Nephron progenitor cell (in vitro differentiated cells): ENCODE data around the gene GP1BA.

ENCODE experiments used
- DNase-seq: peaks from one replicate; pipeline ENCODE4 v3.0.0; 2021
- H3K27ac Mint-ChIP-seq: 2 replicates; pipeline ENCODE4 v1.8.0; 2021; ENCODE audit warnings: mild to moderate bottlenecking, moderate library complexity, mixed read lengths
- H3K27me3 Mint-ChIP-seq: 2 replicates; pipeline ENCODE4 v1.8.0; 2021; ENCODE audit warnings: mild to moderate bottlenecking, low read depth, mixed read lengths; ENCODE audit not compliant: poor library complexity
- H3K36me3 Mint-ChIP-seq: 2 replicates; pipeline ENCODE4 v1.8.0; 2021; ENCODE audit warnings: low read depth, mixed read lengths
- H3K4me1 Mint-ChIP-seq: 2 replicates; pipeline ENCODE4 v1.8.0; 2021; ENCODE audit warnings: mixed read lengths
- H3K4me3 Mint-ChIP-seq: 2 replicates; pipeline ENCODE4 v1.8.0; 2021; ENCODE audit warnings: mild to moderate bottlenecking, moderate library complexity, mixed read lengths
- H3K9me3 Mint-ChIP-seq: 2 replicates; pipeline ENCODE4 v1.8.0; 2021; ENCODE audit warnings: mild to moderate bottlenecking, moderate library complexity, mixed read lengths
- CTCF ChIP-seq: fragments of 200-600 bp; sonication (generic); IDR thresholded peaks from 2 replicates; pipeline ENCODE4 v1.5.0; 2021; ENCODE audit warnings: antibody characterized with exemption

GP1BA gene

GRCh38 chr17:4969551-4970173, 37.6 kb downstream of the GP1BA start:
- H3K27ac Mint-ChIP-seq, result no peak overlapping the region
- no peak for DNase-seq
- H3K9me3 Mint-ChIP-seq, result peaks cover 14% of the 10 kb centered on the region
- H3K36me3 Mint-ChIP-seq, result peaks cover 41% of the 10 kb centered on the region
- H3K4me3 Mint-ChIP-seq, result no peak overlapping the region
- TF ChIP-seq CTCF, result no peak
- H3K27me3 Mint-ChIP-seq, result peaks cover 8% of the 10 kb centered on the region
- H3K4me1 Mint-ChIP-seq, result peaks cover 29% of the 10 kb centered on the region

- H3K27me3 Mint-ChIP-seq, result peaks cover 8% of the 10 kb centered on the region
- H3K27ac Mint-ChIP-seq, result no peak overlapping the region
- DNase-seq, result no peak
- H3K4me1 Mint-ChIP-seq, result peaks cover 27% of the 10 kb centered on the region
- peaks cover 11% of the 10 kb centered on the region for H3K9me3 Mint-ChIP-seq
- H3K4me3 Mint-ChIP-seq, result peak overlapping the region; percentile 60
- H3K36me3 Mint-ChIP-seq, result peaks cover 38% of the 10 kb centered on the region
- no peak for TF ChIP-seq CTCF
These were observed 38.2 kb downstream of the GP1BA start for GRCh38 chr17:4970273-4970672.

- Mint-ChIP-seq H3K27ac (no peak overlapping the region), H3K36me3 (peaks cover 31% of the 10 kb centered on the region)
- TF ChIP-seq CTCF, result no peak
These were observed 39.7 kb downstream of the GP1BA start for GRCh38 chr17:4971826-4972225.

GRCh38 chr17:4972322-4972721, 40.2 kb downstream of the GP1BA start:
- H3K27me3 Mint-ChIP-seq, result peaks cover 10% of the 10 kb centered on the region
- H3K36me3 Mint-ChIP-seq, result peaks cover 31% of the 10 kb centered on the region
- H3K4me1 Mint-ChIP-seq, result peaks cover 15% of the 10 kb centered on the region
- no peak for DNase-seq
- H3K9me3 Mint-ChIP-seq, result no peaks in the 10 kb centered on the region
- H3K27ac Mint-ChIP-seq, result peak overlapping the region; percentile 57
- TF ChIP-seq CTCF, result no peak
- peak overlapping the region; percentile 16 for H3K4me3 Mint-ChIP-seq

More at GRCh38 chr17:4971826-4972225, 39.7 kb downstream of the GP1BA start:
- Mint-ChIP-seq H3K4me1 (peaks cover 15% of the 10 kb centered on the region), H3K9me3 (no peaks in the 10 kb centered on the region), H3K27me3 (peaks cover 10% of the 10 kb centered on the region), H3K4me3 (no peak overlapping the region)
- no peak for DNase-seq

GRCh38 chr17:4972752-4973151, 40.7 kb downstream of the GP1BA start:
- H3K36me3 Mint-ChIP-seq, result peaks cover 34% of the 10 kb centered on the region
- H3K27ac Mint-ChIP-seq, result peak overlapping the region; percentile 57
- TF ChIP-seq CTCF, result no peak
- H3K9me3 Mint-ChIP-seq, result no peaks in the 10 kb centered on the region
- no peak for DNase-seq
- H3K4me3 Mint-ChIP-seq, result peak overlapping the region; percentile 16
- H3K27me3 Mint-ChIP-seq, result peaks cover 10% of the 10 kb centered on the region
- peaks cover 15% of the 10 kb centered on the region for H3K4me1 Mint-ChIP-seq
